GM18526 (cell line): ENCODE results near the gene MACROD2.

Experiments used
- POLR2A ChIP-seq: IDR thresholded peaks from 3 replicates; pipeline ENCODE4 v1.6.1; 2011; ENCODE audit not compliant: insufficient read length; ENCODE audit errors: extremely low read depth

MACROD2 gene

DNA sequence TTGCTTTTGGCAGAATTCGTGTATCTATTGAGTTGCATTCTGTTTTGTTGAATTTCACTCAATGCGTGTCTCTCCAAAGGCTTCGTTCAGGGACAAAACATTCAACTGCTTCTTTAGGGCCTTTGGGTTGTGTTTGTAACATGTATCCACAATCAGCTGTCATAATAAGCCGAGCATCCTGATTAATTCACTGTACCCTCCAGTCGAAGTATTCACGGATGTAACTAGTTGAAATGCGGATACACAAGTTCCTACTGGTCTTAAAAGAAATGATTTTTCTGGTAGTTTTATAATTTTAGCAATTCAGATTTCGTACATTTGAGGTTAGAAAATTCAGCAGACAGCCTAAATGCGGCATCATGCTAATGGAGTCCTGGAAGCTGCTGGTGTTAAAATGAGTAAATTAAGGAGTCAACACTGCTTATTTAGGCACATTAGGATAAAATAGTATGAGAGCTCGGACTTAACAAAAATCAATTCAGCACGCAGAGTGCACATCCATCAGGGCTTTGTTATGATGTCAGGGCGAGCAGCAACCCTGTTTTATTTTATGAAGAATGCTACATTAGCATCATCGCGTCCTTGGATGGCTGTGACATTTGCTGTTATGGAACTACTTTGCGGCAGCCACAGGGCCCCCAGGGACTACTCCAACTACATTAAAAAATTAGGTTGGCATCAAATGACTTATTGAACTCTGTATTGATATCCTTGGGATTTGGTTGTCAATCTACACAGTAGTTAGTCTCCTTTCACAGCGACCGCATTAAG lies 831.4 kb downstream of the MACROD2 start:
- no peak for TF ChIP-seq POLR2A

GRCh38 chr20:14828459-14828858 lies 833.1 kb downstream of the MACROD2 start:
- TF ChIP-seq POLR2A, result no peak

GRCh38 chr20:14829906-14830305 lies 834.6 kb downstream of the MACROD2 start:
- TF ChIP-seq POLR2A, result no peak

GRCh38 chr20:14830466-14830865 lies 835.1 kb downstream of the MACROD2 start:
- no peak for TF ChIP-seq POLR2A

DNA sequence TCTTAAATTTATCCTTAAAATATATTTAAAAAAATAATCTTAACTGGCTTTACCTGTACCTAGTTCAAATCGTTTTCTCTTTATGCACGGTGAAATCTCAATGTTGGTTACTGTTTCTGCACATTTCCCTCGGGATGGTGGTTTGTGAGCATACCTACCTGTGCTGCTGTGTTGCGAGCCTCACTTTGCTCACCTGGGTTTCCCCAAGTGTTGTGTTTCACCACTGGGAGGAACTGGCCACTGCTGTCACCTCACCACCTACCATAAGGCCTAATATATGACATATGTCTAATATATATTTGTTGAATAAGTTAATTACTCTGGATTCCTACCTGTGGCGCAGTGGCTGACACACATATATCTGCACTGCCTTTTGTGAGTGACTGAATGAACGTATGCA lies 835.6 kb downstream of the MACROD2 start:
- TF ChIP-seq POLR2A, result no peak

DNA sequence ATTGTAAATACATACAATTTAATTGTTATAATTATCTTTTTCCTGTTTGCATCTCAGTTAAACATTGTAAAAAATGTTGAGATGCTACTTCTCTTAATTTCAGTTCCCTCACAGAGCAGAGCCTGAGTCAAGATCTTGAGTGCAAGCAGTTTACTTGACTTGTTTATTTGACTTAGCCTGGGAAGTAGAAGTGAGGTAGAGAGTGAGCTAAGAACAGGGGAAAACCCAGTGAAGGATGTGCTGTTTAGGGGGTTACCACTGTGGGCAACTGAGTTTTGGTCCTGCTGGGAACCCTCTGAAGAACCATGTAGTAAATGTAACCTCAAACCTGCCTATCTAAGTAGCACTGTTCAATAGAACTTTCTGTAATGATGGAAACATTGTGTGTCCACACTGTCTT lies 837.3 kb downstream of the MACROD2 start:
- no peak for TF ChIP-seq POLR2A

- no peak for TF ChIP-seq POLR2A
These were observed 843.6 kb downstream of the MACROD2 start for GRCh38 chr20:14838663-14839628.

- no peak for TF ChIP-seq POLR2A
These were observed 850.2 kb downstream of the MACROD2 start for GRCh38 chr20:14845199-14846160.

DNA sequence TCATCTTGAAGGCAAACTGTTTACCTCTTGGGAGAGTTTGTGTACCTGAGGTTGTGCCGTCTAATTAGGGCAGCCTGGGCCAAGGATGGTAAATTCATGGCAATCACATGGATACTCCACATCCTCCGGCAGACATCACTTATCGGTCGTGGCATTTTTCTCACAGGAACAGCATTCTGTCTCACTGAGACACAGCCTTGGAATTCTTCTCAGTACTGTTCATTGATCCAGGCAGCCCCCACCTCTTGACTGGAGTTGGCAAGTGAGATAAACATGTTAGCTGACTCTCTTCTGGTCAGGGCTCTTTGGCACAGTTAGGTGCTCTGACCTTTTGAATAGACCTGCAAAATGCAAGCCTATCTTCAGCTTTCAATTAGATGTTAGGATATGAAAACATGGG lies 853.5 kb downstream of the MACROD2 start:
- no peak for TF ChIP-seq POLR2A

DNA sequence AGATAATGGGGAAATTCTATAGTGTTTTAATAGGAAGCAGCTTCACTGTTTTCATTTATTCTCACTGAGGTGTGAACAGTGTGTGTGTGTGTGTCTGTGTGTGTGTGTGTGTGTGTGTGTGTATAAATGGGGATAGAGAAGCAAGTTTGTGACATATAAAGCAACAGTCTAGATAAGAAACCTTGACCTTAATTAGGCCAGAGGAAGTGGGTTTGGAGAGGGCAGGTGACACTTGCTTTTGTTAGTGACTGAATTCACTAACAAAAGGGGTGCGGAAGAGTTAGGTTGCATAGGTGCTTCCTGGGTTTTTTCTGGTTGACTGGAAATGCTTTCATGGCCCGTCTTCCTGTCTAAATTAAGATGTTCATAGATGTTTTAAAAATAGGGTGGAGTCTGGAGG lies 857.8 kb downstream of the MACROD2 start:
- TF ChIP-seq POLR2A, result no peak

- no peak for TF ChIP-seq POLR2A
These were observed 859.9 kb downstream of the MACROD2 start for GRCh38 chr20:14855171-14855570.

DNA sequence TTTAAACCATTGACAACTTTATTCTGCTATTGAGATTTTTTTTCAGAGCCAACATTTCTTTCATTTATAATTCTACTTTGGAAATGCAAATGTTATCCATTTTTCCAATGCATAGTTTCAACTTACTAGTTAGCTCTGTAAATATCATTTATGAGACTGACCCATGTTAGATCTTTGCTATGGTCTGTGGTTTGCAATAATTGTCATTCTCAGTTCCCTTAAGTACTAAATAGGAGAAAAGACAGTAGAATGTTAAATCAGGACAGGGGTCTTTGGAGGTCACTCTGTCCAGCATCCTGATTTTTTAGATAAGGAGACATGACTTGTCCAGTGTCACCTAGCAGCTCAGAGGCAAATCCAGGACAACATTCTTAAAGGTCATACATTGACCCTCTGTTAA lies 864.3 kb downstream of the MACROD2 start:
- TF ChIP-seq POLR2A, result no peak

DNA sequence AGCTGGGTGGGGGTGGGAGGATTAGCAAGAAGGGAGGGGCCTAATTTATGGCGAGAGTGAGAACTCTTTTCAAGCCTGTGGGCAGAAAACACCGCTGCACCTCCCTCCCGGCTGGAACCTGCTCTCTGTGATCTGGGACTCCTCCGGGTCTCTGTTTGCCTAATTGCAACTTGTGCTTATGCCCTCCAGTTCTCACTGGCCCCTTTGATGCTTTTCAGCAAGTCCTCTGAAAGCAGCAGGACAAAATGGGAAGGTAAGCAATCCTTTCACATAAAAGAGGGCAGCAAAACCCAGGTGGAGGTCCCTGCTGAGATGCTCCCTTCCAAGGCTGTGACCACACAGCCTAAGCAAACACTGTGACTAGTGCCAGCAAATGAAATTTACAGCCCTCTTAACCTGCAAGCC lies 865.1 kb downstream of the MACROD2 start:
- TF ChIP-seq POLR2A, result no peak

- TF ChIP-seq POLR2A, result no peak
These were observed 865.8 kb downstream of the MACROD2 start for GRCh38 chr20:14861028-14861699.
